Peyer's patch (tissue), 4 donors: Measurements from ENCODE around the gene CHST11.

Source experiments
- POLR2A ChIP-seq, 2 donors: fragments of 450-650 bp; IDR thresholded peaks; one replicate each; pipeline ENCODE4 v1.5.1; 2017; ENCODE audit warnings: antibody characterized with exemption in 2 of 2, mild to moderate bottlenecking in 2 of 2, moderate library complexity in 2 of 2
- TF ChIP-seq, protein P1 (sequence below), 6 experiments: fragments of 450-650 bp in 4 of 6; fragments of 200-600 bp in 2 of 6; sonication (generic) in 1 of 6; IDR thresholded peaks; one replicate each; pipeline ENCODE4 v1.5.1; 2017 to 2019; ENCODE audit warnings: antibody characterized with exemption in 6 of 6, mild to moderate bottlenecking in 3 of 6, moderate library complexity in 1 of 6

GRCh38 chr12:104420868-104421267 is 35.9 kb upstream of the CHST11 start:
- TF ChIP-seq, protein P1, sequence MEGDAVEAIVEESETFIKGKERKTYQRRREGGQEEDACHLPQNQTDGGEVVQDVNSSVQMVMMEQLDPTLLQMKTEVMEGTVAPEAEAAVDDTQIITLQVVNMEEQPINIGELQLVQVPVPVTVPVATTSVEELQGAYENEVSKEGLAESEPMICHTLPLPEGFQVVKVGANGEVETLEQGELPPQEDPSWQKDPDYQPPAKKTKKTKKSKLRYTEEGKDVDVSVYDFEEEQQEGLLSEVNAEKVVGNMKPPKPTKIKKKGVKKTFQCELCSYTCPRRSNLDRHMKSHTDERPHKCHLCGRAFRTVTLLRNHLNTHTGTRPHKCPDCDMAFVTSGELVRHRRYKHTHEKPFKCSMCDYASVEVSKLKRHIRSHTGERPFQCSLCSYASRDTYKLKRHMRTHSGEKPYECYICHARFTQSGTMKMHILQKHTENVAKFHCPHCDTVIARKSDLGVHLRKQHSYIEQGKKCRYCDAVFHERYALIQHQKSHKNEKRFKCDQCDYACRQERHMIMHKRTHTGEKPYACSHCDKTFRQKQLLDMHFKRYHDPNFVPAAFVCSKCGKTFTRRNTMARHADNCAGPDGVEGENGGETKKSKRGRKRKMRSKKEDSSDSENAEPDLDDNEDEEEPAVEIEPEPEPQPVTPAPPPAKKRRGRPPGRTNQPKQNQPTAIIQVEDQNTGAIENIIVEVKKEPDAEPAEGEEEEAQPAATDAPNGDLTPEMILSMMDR (IDR thresholded peaks at IDR 0.05) = no peak
- no peak for TF ChIP-seq POLR2A (IDR thresholded peaks at IDR 0.05)
